Lower leg skin (tissue), 3 donors: ENCODE measurements around the gene SMCO3.

ENCODE experiments used
- POLR2A ChIP-seq, 2 donors: fragments of 450-650 bp; IDR thresholded peaks; one replicate each; pipeline ENCODE4 v1.6.1; 2016 to 2017; ENCODE audit warnings: antibody characterized with exemption in 2 of 2, mild to moderate bottlenecking in 1 of 2, moderate library complexity in 1 of 2
- TF ChIP-seq, protein P1 (sequence below), 3 donors: fragments of 450-650 bp; IDR thresholded peaks; one replicate each; pipeline ENCODE4 v1.5.1; 2016; ENCODE audit warnings: antibody characterized with exemption in 3 of 3, mild to moderate bottlenecking in 3 of 3, moderate library complexity in 2 of 3

DNA sequence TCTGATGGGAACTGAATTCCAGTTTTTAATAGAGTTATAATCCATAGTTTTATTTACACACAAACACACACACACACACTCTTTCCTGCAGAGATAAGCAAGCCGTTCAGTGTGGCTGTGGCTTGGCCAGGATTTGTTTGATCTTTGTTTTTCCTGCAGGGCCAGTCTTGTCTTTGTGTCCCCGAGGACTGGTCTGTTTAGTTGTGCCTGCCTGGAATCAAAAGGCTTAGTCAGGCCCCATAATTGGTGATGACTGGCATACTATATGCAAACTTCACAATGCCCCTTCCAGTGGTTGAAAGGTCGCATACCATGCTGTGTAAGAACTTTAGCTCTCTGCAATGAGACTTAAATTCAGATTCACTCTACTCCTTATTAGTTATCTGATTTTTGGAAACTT, 36.7 kb downstream of the SMCO3 start:
- TF ChIP-seq, protein P1, sequence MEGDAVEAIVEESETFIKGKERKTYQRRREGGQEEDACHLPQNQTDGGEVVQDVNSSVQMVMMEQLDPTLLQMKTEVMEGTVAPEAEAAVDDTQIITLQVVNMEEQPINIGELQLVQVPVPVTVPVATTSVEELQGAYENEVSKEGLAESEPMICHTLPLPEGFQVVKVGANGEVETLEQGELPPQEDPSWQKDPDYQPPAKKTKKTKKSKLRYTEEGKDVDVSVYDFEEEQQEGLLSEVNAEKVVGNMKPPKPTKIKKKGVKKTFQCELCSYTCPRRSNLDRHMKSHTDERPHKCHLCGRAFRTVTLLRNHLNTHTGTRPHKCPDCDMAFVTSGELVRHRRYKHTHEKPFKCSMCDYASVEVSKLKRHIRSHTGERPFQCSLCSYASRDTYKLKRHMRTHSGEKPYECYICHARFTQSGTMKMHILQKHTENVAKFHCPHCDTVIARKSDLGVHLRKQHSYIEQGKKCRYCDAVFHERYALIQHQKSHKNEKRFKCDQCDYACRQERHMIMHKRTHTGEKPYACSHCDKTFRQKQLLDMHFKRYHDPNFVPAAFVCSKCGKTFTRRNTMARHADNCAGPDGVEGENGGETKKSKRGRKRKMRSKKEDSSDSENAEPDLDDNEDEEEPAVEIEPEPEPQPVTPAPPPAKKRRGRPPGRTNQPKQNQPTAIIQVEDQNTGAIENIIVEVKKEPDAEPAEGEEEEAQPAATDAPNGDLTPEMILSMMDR (IDR thresholded peaks at IDR 0.05): no peak
- TF ChIP-seq POLR2A (IDR thresholded peaks at IDR 0.05): no peak
